H54 (cell line): ENCODE measurements around the gene INTS3.

Experiments used
- DNase-seq: peaks from one replicate; pipeline ENCODE4 v3.0.0; 2011; ENCODE audit warnings: low spot score, mixed read lengths; ENCODE audit not compliant: insufficient read length
- FAIRE-seq: peaks from 3 replicates; lab custom pipeline; 2011; peaks lifted over from hg19 to GRCh38; lab: Jason Lieb, UNC
- POLR2A ChIP-seq: IDR thresholded peaks from 2 replicates; pipeline ENCODE4 v1.6.1; 2011; ENCODE audit warnings: low read depth, mild to moderate bottlenecking, low read length

The INTS3 gene, protein sequence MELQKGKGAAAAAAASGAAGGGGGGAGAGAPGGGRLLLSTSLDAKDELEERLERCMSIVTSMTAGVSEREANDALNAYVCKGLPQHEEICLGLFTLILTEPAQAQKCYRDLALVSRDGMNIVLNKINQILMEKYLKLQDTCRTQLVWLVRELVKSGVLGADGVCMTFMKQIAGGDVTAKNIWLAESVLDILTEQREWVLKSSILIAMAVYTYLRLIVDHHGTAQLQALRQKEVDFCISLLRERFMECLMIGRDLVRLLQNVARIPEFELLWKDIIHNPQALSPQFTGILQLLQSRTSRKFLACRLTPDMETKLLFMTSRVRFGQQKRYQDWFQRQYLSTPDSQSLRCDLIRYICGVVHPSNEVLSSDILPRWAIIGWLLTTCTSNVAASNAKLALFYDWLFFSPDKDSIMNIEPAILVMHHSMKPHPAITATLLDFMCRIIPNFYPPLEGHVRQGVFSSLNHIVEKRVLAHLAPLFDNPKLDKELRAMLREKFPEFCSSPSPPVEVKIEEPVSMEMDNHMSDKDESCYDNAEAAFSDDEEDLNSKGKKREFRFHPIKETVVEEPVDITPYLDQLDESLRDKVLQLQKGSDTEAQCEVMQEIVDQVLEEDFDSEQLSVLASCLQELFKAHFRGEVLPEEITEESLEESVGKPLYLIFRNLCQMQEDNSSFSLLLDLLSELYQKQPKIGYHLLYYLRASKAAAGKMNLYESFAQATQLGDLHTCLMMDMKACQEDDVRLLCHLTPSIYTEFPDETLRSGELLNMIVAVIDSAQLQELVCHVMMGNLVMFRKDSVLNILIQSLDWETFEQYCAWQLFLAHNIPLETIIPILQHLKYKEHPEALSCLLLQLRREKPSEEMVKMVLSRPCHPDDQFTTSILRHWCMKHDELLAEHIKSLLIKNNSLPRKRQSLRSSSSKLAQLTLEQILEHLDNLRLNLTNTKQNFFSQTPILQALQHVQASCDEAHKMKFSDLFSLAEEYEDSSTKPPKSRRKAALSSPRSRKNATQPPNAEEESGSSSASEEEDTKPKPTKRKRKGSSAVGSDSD

GRCh38 chr1:153727463-153728304 lies at the start of gene INTS3:
INTS3 (plus strand) TSS chr1:153728050; CDS start chr1:153728635, 585 bp downstream.
- no peak for FAIRE-seq
- peak; percentile 78 for TF ChIP-seq POLR2A
- peak; percentile 95 for DNase-seq

DNA sequence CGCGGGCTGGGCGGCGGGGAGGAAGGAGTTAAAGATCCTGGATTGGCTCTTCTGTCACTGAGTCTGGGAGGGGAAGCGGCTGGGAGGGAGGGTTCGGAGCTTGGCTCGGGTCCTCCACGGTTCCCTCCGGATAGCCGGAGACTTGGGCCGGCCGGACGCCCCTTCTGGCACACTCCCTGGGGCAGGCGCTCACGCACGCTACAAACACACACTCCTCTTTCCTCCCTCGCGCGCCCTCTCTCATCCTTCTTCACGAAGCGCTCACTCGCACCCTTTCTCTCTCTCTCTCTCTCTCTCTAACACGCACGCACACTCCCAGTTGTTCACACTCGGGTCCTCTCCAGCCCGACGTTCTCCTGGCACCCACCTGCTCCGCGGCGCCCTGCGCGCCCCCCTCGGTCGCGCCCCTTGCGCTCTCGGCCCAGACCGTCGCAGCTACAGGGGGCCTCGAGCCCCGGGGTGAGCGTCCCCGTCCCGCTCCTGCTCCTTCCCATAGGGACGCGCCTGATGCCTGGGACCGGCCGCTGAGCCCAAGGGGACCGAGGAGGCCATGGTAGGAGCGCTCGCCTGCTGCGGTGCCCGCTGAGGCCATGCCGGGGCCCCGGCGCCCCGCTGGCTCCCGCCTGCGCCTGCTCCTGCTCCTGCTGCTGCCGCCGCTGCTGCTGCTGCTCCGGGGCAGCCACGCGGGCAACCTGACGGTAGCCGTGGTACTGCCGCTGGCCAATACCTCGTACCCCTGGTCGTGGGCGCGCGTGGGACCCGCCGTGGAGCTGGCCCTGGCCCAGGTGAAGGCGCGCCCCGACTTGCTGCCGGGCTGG lies 49.1 kb upstream of the INTS3 start, which contains the start of gene NPR1:
NPR1 (plus strand) TSS at position 170 of the 818 bp plus-strand sequence; CDS start at position 591, 421 bp downstream.
- no peak for FAIRE-seq
- TF ChIP-seq POLR2A, result no peak
- no peak for DNase-seq

GRCh38 chr1:153679337-153680119 lies 48.3 kb upstream of the INTS3 start:
- DNase-seq (no peak), FAIRE-seq (no peak)
- no peak for TF ChIP-seq POLR2A

GRCh38 chr1:153680120-153680403 lies 47.8 kb upstream of the INTS3 start:
- no peak for DNase-seq
- FAIRE-seq, result no peak
- no peak for TF ChIP-seq POLR2A

GRCh38 chr1:153682730-153683129 lies 45.1 kb upstream of the INTS3 start:
- no peak for DNase-seq
- no peak for FAIRE-seq
- no peak for TF ChIP-seq POLR2A

GRCh38 chr1:153683854-153684253 lies 44.0 kb upstream of the INTS3 start:
- TF ChIP-seq POLR2A, result no peak
- FAIRE-seq (no peak), DNase-seq (peak; percentile 76)

DNA sequence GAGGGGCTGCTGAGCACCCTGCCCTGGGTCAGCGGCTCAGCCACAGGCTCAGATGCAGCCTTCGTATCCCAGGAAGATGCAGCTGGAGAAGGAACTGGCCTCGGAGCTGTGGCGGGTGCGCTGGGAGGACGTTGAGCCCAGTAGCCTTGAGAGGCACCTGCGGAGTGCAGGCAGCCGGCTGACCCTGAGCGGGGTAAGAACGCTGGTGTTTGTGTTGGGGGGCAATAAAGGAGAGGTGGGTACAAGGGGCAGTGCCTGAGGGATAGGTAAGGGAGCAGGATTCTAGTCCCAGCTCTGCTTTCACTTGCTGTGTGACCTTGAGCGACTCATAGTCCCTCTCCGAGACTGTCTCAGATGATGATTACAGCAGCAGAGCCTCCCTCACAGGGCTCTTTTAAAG lies 43.0 kb upstream of the INTS3 start:
- DNase-seq, result no peak
- TF ChIP-seq POLR2A, result no peak
- no peak for FAIRE-seq

DNA sequence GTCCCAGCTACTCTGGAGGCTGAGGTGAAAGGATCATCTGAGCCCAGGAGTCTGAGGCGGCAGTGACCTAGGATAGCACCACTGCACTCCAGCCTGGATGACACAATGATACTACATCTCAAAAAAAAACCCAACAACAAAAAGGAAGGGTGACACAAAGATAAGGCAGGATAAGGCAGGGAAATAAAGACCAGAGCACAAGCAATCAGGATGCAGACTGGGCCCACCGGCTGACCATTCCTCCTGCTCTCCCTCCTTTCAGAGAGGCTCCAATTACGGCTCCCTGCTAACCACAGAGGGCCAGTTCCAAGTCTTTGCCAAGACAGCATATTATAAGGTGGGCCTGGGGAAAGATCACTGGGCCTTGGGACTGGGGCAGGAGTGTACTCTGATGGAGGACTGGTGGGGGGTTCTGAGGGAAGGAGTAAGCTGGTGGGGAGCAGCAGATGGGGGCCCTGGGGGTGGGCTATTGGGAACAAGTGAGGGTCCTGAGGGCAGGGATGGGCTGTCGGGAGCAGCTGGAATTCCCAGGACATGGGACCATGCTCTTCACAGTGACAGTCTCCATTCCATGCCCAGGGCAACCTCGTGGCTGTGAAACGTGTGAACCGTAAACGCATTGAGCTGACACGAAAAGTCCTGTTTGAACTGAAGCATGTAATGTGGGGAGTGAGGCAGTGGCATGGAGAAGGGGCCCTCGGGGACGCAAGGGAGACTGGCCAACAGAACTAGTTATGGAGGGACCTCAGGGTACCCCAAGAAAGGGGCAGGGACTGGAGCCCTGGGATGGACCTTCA lies 42.1 kb upstream of the INTS3 start:
- DNase-seq (no peak), FAIRE-seq (no peak)
- TF ChIP-seq POLR2A, result no peak

GRCh38 chr1:153687346-153688125 lies 40.3 kb upstream of the INTS3 start:
- TF ChIP-seq POLR2A, result no peak
- DNase-seq (no peak), FAIRE-seq (no peak)

GRCh38 chr1:153688276-153688675 lies 39.6 kb upstream of the INTS3 start:
- DNase-seq, result no peak
- no peak for FAIRE-seq
- no peak for TF ChIP-seq POLR2A
